Endothelial cell (in vitro differentiated cells): ENCODE measurements around the gene SLC25A33. TPM values are rescaled to one million over a fixed set of nuclear protein-coding genes. Genes with fewer than 3 reads are reported as not detected.

Source experiments
- DNase-seq: peaks from one replicate; pipeline ENCODE4 v3.0.0; 2021; ENCODE audit warnings: low spot score
- H3K27ac Mint-ChIP-seq: one replicate; pipeline ENCODE4 v1.8.0; 2021; ENCODE audit warnings: mixed read lengths, inconsistent platforms; ENCODE audit not compliant: unreplicated experiment
- H3K27me3 Mint-ChIP-seq: one replicate; pipeline ENCODE4 v1.8.0; 2021; ENCODE audit warnings: mild to moderate bottlenecking, moderate library complexity, mixed read lengths, inconsistent platforms; ENCODE audit not compliant: unreplicated experiment
- H3K36me3 Mint-ChIP-seq: one replicate; pipeline ENCODE4 v1.8.0; 2021; ENCODE audit warnings: mild to moderate bottlenecking, low read depth, mixed read lengths, inconsistent platforms; ENCODE audit not compliant: unreplicated experiment
- H3K4me1 Mint-ChIP-seq: one replicate; pipeline ENCODE4 v1.8.0; 2021; ENCODE audit warnings: mild to moderate bottlenecking, mixed read lengths, inconsistent platforms; ENCODE audit not compliant: unreplicated experiment
- H3K4me3 Mint-ChIP-seq: one replicate; pipeline ENCODE4 v1.8.0; 2021; ENCODE audit warnings: mild to moderate bottlenecking, mixed read lengths, inconsistent platforms; ENCODE audit not compliant: unreplicated experiment
- H3K9me3 Mint-ChIP-seq: one replicate; pipeline ENCODE4 v1.8.0; 2021; ENCODE audit warnings: mixed read lengths, inconsistent platforms; ENCODE audit not compliant: unreplicated experiment
- CTCF ChIP-seq: fragments of 200-600 bp; sonication (generic); IDR thresholded peaks from one replicate; pipeline ENCODE4 v1.5.0; 2021; ENCODE audit warnings: antibody characterized with exemption; ENCODE audit not compliant: unreplicated experiment
- total RNA-seq: library from RNA; stranded (reverse); fragmentation: NEBNext Ultra II Directional; extraction: Animal tissue kit (Norgen Biotek cat#: 25700); gene quantifications from one replicate; pipeline ENCODE4 v1.2.1, GENCODE V29; 2021; ENCODE audit not compliant: unreplicated experiment

SLC25A33 gene
- total RNA-seq, 1 donor from 2014 or later, result 4.2 TPM

GRCh38 chr1:9600861-9601834 lies 61.9 kb downstream of the SLC25A33 start:
- Mint-ChIP-seq H3K36me3 (peaks cover 4% of the 10 kb centered on the region), H3K4me3 (no peak overlapping the region), H3K27me3 (peaks cover 5% of the 10 kb centered on the region), H3K4me1 (no peaks in the 10 kb centered on the region), H3K9me3 (no peaks in the 10 kb centered on the region), H3K27ac (no peak overlapping the region)
- no peak for DNase-seq
- no peak for TF ChIP-seq CTCF

- Mint-ChIP-seq H3K9me3 (no peaks in the 10 kb centered on the region), H3K27me3 (peaks cover 5% of the 10 kb centered on the region), H3K27ac (no peak overlapping the region), H3K36me3 (peaks cover 4% of the 10 kb centered on the region), H3K4me1 (no peaks in the 10 kb centered on the region), H3K4me3 (no peak overlapping the region)
- no peak for TF ChIP-seq CTCF
- DNase-seq, result no peak
Measured at GRCh38 chr1:9601942-9602793, 62.9 kb downstream of the SLC25A33 start.

GRCh38 chr1:9602794-9603167 lies 63.5 kb downstream of the SLC25A33 start:
- DNase-seq, result no peak
- Mint-ChIP-seq H3K27ac (no peak overlapping the region), H3K4me3 (no peak overlapping the region), H3K4me1 (no peaks in the 10 kb centered on the region), H3K36me3 (peaks cover 4% of the 10 kb centered on the region), H3K9me3 (no peaks in the 10 kb centered on the region), H3K27me3 (peaks cover 5% of the 10 kb centered on the region)
- no peak for TF ChIP-seq CTCF

- H3K27me3 Mint-ChIP-seq, result peaks cover 5% of the 10 kb centered on the region
- H3K27ac Mint-ChIP-seq, result no peak overlapping the region
- H3K4me1 Mint-ChIP-seq, result no peaks in the 10 kb centered on the region
- DNase-seq, result no peak
- TF ChIP-seq CTCF, result no peak
- no peaks in the 10 kb centered on the region for H3K9me3 Mint-ChIP-seq
- H3K36me3 Mint-ChIP-seq, result peaks cover 4% of the 10 kb centered on the region
- H3K4me3 Mint-ChIP-seq, result no peak overlapping the region
Measured at GRCh38 chr1:9603307-9603706, 64.0 kb downstream of the SLC25A33 start.
